Measurements from ENCODE around the gene CCBE1.
"Not testable (repeated sequence)": the region's sequence is repeated elsewhere in the genome, so short reads cannot be mapped to it uniquely, and the experiment has no call there.

CCBE1 gene

GRCh38 chr18:59697236-59697932, at the start of gene CCBE1:
CCBE1 (minus strand) TSS chr18:59697423.
- DNase-seq, result peak; percentile 4

- DNase-seq, result no peak
These were observed 47.1 kb upstream of the CCBE1 start for GRCh38 chr18:59744271-59744721.

GRCh38 chr18:59743566-59743965, 46.3 kb upstream of the CCBE1 start:
- DNase-seq, result no peak

- no peak for DNase-seq
These were observed 45.3 kb upstream of the CCBE1 start for GRCh38 chr18:59742325-59743111.

GRCh38 chr18:59740141-59740540, 42.9 kb upstream of the CCBE1 start:
- no peak for DNase-seq

GRCh38 chr18:59737776-59738300, 40.6 kb upstream of the CCBE1 start:
- DNase-seq, result no peak

- not testable (repeated sequence) for DNase-seq
These were observed 40.1 kb upstream of the CCBE1 start for GRCh38 chr18:59737335-59737734.

- no peak for DNase-seq
These were observed 38.8 kb upstream of the CCBE1 start for GRCh38 chr18:59736061-59736460.

GRCh38 chr18:59735269-59735860, 38.1 kb upstream of the CCBE1 start:
- no peak for DNase-seq

GRCh38 chr18:59733421-59733820, 36.2 kb upstream of the CCBE1 start:
- no peak for DNase-seq

GRCh38 chr18:59730896-59731295, 33.7 kb upstream of the CCBE1 start:
- no peak for DNase-seq

GRCh38 chr18:59729781-59730180, 32.6 kb upstream of the CCBE1 start:
- no peak for DNase-seq

GRCh38 chr18:59728816-59729215, 31.6 kb upstream of the CCBE1 start:
- no peak for DNase-seq

GRCh38 chr18:59725142-59725541, 27.9 kb upstream of the CCBE1 start:
- DNase-seq, result no peak

GRCh38 chr18:59724103-59724502, 26.9 kb upstream of the CCBE1 start:
- DNase-seq, result no peak

GRCh38 chr18:59721931-59722330, 24.7 kb upstream of the CCBE1 start:
- DNase-seq, result no peak

- no peak for DNase-seq
These were observed 24.0 kb upstream of the CCBE1 start for GRCh38 chr18:59721211-59721610.

GRCh38 chr18:59719544-59720181, 22.4 kb upstream of the CCBE1 start:
- DNase-seq, result no peak

- no peak for DNase-seq
These were observed 21.4 kb upstream of the CCBE1 start for GRCh38 chr18:59718464-59719157.

- no peak for DNase-seq
These were observed 20.9 kb upstream of the CCBE1 start for GRCh38 chr18:59718108-59718463.

GRCh38 chr18:59717291-59717690, 20.1 kb upstream of the CCBE1 start:
- no peak for DNase-seq

GRCh38 chr18:59715966-59716369, 18.7 kb upstream of the CCBE1 start:
- no peak for DNase-seq

GRCh38 chr18:59715445-59715844, 18.2 kb upstream of the CCBE1 start:
- DNase-seq, result no peak
